Endodermal cell (in vitro differentiated cells): ENCODE results near the gene NID1. TPM values are rescaled to one million over a fixed set of nuclear protein-coding genes. Genes with fewer than 3 reads are reported as not detected.

Source experiments
- DNase-seq: peaks from one replicate; pipeline ENCODE4 v3.0.0-alpha.2; 2017
- H3K27ac ChIP-seq: 2 replicates; pipeline ENCODE4 v1.5.1; 2013; ENCODE audit warnings: mild to moderate bottlenecking, low read depth, low read length, moderate library complexity
- H3K27me3 ChIP-seq: 2 replicates; pipeline ENCODE4 v1.6.1; 2013; ENCODE audit warnings: mild to moderate bottlenecking, low read length, moderate library complexity; ENCODE audit not compliant: insufficient read depth, control insufficient read depth, poor library complexity, severe bottlenecking
- H3K36me3 ChIP-seq: 2 replicates; pipeline ENCODE4 v1.7.0; 2013; ENCODE audit warnings: mild to moderate bottlenecking, low read length, moderate library complexity; ENCODE audit not compliant: control insufficient read depth, insufficient read depth
- H3K4me1 ChIP-seq: one replicate; pipeline ENCODE4 v1.7.0; 2013; ENCODE audit warnings: low read length; ENCODE audit not compliant: control insufficient read depth, insufficient read depth
- H3K4me3 ChIP-seq: 2 replicates; pipeline ENCODE4 v1.5.1; 2013; ENCODE audit warnings: mild to moderate bottlenecking, low read length, moderate library complexity
- H3K9ac ChIP-seq: 2 replicates; pipeline ENCODE4 v1.6.1; 2013; ENCODE audit warnings: mild to moderate bottlenecking, low read length, moderate library complexity; ENCODE audit not compliant: poor library complexity, severe bottlenecking; ENCODE audit errors: extremely low read depth
- H3K9me3 ChIP-seq: 2 replicates; pipeline ENCODE4 v1.6.1; 2013; ENCODE audit warnings: mild to moderate bottlenecking, low read length, moderate library complexity; ENCODE audit not compliant: control insufficient read depth
- H3K27ac Mint-ChIP-seq: 2 replicates; pipeline ENCODE4 v1.8.0; 2020; ENCODE audit warnings: mixed read lengths
- H3K27me3 Mint-ChIP-seq: 2 replicates; pipeline ENCODE4 v1.8.0; 2021; ENCODE audit warnings: mild to moderate bottlenecking, mixed read lengths; ENCODE audit not compliant: insufficient read depth
- H3K36me3 Mint-ChIP-seq: 2 replicates; pipeline ENCODE4 v1.8.0; 2020; ENCODE audit warnings: low read depth, mixed read lengths
- H3K4me1 Mint-ChIP-seq: 2 replicates; pipeline ENCODE4 v1.8.0; 2020; ENCODE audit warnings: mixed read lengths
- H3K4me3 Mint-ChIP-seq: 2 replicates; pipeline ENCODE4 v1.8.0; 2020; ENCODE audit warnings: mild to moderate bottlenecking, moderate library complexity, mixed read lengths
- H3K9me3 Mint-ChIP-seq: 2 replicates; pipeline ENCODE4 v1.8.0; 2020; ENCODE audit warnings: mild to moderate bottlenecking, mixed read lengths
- WGBS, 2 experiments: methylation state at CpG; one replicate each; pipeline versions ENCODE4 v1.1.5 to v1.1.7; 2013; ENCODE audit warnings: missing lambda C conversion rate in 2 of 2, mixed read lengths in 1 of 2; ENCODE audit not compliant: insufficient coverage in 1 of 2, insufficient read length in 1 of 2; 5-methylcytosine and 5-hydroxymethylcytosine counted together
- long read RNA-seq, 4 experiments: library from polyadenylated mRNA in 2 of 4; library from RNA in 1 of 4; library from capped mRNA in 1 of 4; stranded (forward) in 3 of 4; unstranded in 1 of 4; transcript quantifications; one replicate each; pipeline ENCODE4 v2.0.0, GENCODE V29; 2020 to 2021; ENCODE audit warnings: inconsistent platforms in 1 of 4
- polyA plus RNA-seq, 2 experiments: library from polyadenylated mRNA; stranded (reverse); fragments of 50-300 nt; gene quantifications; one replicate each; pipeline ENCODE4 v1.2.3, GENCODE V29; 2013
- total RNA-seq, 2 donors: library from RNA; stranded (reverse); fragmentation: NEBNext Ultra II Directional in 1 of 2; extraction: Animal tissue kit (Norgen Biotek cat#: 25700) in 1 of 2; gene quantifications; 2 replicates in 1 of 2; 3 replicates in 1 of 2; pipeline ENCODE4 v1.2.1, GENCODE V29; 2021
- TF ChIP-seq, protein P1 (sequence below): fragments of 200-600 bp; sonication (generic); conservative IDR thresholded peaks from 2 replicates; pipeline ENCODE4 v1.5.0; 2021; ENCODE audit warnings: antibody characterized with exemption, mild to moderate bottlenecking

Gene NID1, protein sequence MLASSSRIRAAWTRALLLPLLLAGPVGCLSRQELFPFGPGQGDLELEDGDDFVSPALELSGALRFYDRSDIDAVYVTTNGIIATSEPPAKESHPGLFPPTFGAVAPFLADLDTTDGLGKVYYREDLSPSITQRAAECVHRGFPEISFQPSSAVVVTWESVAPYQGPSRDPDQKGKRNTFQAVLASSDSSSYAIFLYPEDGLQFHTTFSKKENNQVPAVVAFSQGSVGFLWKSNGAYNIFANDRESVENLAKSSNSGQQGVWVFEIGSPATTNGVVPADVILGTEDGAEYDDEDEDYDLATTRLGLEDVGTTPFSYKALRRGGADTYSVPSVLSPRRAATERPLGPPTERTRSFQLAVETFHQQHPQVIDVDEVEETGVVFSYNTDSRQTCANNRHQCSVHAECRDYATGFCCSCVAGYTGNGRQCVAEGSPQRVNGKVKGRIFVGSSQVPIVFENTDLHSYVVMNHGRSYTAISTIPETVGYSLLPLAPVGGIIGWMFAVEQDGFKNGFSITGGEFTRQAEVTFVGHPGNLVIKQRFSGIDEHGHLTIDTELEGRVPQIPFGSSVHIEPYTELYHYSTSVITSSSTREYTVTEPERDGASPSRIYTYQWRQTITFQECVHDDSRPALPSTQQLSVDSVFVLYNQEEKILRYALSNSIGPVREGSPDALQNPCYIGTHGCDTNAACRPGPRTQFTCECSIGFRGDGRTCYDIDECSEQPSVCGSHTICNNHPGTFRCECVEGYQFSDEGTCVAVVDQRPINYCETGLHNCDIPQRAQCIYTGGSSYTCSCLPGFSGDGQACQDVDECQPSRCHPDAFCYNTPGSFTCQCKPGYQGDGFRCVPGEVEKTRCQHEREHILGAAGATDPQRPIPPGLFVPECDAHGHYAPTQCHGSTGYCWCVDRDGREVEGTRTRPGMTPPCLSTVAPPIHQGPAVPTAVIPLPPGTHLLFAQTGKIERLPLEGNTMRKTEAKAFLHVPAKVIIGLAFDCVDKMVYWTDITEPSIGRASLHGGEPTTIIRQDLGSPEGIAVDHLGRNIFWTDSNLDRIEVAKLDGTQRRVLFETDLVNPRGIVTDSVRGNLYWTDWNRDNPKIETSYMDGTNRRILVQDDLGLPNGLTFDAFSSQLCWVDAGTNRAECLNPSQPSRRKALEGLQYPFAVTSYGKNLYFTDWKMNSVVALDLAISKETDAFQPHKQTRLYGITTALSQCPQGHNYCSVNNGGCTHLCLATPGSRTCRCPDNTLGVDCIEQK
- 10 to 100 TPM; 12.7 to 18.3 TPM for total RNA-seq
- polyA plus RNA-seq (2013, experiment 1 of 2) = 23.4 TPM
- polyA plus RNA-seq (2013, experiment 2 of 2) = 22.2 TPM
- long read RNA-seq, experiment 1, full-length matches to known transcripts = 1 of 11 reads
- long read RNA-seq, experiment 1, partial matches to known transcripts = 3 of 11 reads
- long read RNA-seq, experiment 1, other reads (novel, unspliced or antisense) = 7 of 11 reads
- long read RNA-seq, experiment 2, full-length matches to known transcripts = 16 of 36 reads
- long read RNA-seq, experiment 2, partial matches to known transcripts = 13 of 36 reads
- long read RNA-seq, experiment 2, other reads (novel, unspliced or antisense) = 7 of 36 reads
- long read RNA-seq, experiment 3, full-length matches to known transcripts = 3 of 6 reads
- long read RNA-seq, experiment 3, partial matches to known transcripts = 2 of 6 reads
- long read RNA-seq, experiment 3, other reads (novel, unspliced or antisense) = 1 of 6 reads
- long read RNA-seq, experiment 4, partial matches to known transcripts = 0 of 2 reads
- long read RNA-seq, experiment 4, other reads (novel, unspliced or antisense) = 2 of 2 reads

DNA sequence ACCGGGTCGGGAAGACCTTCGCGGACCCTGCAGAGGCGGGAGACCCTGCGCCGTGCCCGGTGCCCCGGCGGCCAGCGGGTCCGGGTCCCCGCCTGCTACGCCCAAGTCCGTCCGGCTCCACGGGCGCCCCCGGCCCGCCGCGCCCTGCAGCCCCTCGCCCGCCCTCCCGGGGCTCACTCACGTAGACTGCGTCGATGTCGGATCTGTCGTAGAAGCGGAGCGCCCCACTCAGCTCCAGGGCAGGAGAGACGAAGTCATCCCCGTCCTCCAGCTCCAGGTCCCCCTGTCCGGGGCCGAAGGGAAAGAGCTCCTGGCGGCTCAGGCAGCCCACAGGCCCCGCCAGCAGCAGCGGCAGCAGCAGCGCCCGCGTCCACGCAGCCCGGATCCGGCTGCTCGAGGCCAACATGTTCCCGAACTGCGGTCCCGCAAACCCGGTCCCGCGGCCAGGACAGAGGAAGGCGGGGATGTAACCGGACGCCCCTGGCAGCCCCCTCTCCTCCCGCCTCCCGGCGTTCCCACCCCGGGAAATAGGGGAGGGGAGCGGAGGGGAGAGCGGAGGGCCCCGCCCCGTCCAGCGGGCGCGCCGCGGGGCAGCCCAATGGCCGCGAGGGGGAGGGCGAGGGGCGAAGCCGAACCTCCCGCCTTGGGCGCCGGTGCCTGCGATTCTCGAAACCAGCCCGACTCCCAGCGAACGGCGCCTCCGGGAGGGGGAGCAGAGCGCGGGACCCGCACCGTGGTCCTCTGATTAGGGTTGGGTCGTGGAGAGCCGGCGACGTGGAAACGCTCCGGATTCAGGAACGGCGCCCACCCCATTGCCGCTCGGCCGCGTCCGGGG, at the start of gene NID1:
Gene NID1 (minus strand): TSS at position 417 of the 835 bp plus-strand sequence. CDS start 11 bp downstream, at position 406.
- peak within 1 kb of the TSS; percentile 80 for H3K4me3 ChIP-seq
- Mint-ChIP-seq H3K27me3 (peaks cover 53% of the 10 kb centered on the region), H3K4me3 (peak within 1 kb of the TSS; percentile 65), H3K36me3 (no peaks in the 10 kb centered on the region), H3K4me1 (no peaks in the 10 kb centered on the region), H3K27ac (peak within 1 kb of the TSS; percentile 17), H3K9me3 (no peaks in the 10 kb centered on the region)
- WGBS, 2 experiments = 0% methylated on average over 33 to 100 of the region's 100 CpGs
- H3K27me3 ChIP-seq = peaks cover 48% of the 10 kb centered on the region
- no peak within 1 kb of the TSS for H3K27ac ChIP-seq
- H3K36me3 ChIP-seq = no peaks in the 10 kb centered on the region
- no peaks in the 10 kb centered on the region for H3K4me1 ChIP-seq
- TF ChIP-seq, protein P1, sequence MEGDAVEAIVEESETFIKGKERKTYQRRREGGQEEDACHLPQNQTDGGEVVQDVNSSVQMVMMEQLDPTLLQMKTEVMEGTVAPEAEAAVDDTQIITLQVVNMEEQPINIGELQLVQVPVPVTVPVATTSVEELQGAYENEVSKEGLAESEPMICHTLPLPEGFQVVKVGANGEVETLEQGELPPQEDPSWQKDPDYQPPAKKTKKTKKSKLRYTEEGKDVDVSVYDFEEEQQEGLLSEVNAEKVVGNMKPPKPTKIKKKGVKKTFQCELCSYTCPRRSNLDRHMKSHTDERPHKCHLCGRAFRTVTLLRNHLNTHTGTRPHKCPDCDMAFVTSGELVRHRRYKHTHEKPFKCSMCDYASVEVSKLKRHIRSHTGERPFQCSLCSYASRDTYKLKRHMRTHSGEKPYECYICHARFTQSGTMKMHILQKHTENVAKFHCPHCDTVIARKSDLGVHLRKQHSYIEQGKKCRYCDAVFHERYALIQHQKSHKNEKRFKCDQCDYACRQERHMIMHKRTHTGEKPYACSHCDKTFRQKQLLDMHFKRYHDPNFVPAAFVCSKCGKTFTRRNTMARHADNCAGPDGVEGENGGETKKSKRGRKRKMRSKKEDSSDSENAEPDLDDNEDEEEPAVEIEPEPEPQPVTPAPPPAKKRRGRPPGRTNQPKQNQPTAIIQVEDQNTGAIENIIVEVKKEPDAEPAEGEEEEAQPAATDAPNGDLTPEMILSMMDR = peak; percentile 53
- H3K9ac ChIP-seq = peak within 1 kb of the TSS; percentile 25
- no peaks in the 10 kb centered on the region for H3K9me3 ChIP-seq
- DNase-seq = peak; percentile 93

DNA sequence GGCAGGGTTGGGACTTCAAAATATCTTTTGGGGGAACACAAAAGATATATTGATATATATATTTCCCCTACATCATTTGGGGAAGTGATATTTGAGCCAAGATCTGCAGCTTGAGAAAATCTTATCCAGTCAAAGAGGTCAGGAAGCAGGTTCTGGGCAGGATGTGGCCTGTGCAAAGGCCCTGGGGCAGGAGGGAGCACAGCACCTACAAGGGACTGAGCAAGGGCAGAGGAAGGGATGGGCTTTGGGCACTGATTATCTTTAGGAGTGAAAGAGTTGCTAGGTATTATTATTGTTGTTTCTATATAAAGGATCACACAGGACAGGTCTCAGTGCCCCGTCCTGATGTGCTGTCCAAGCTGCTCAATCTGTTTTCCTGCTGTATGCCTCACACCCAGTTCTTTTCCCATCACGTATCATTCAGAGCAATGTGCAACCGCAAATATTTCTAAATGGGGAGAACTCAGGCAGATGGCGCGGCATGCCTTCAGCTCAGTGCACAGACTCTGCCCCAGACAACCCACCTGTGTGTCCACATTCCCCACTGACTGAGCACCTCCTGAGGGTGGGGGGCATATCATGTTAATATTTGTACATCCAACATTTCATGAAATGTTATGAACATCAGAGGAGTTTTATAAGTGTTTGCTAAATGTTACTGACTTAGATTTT, 49.3 kb upstream of the NID1 start:
- H3K27me3 Mint-ChIP-seq = no peaks in the 10 kb centered on the region

More for the DNA sequence above, 49.3 kb upstream of the NID1 start:
- no peaks in the 10 kb centered on the region for H3K4me1 ChIP-seq
- H3K4me3 ChIP-seq = no peak overlapping the region
- Mint-ChIP-seq H3K27ac (no peak overlapping the region), H3K36me3 (no peaks in the 10 kb centered on the region), H3K9me3 (no peaks in the 10 kb centered on the region), H3K4me1 (peaks cover 6% of the 10 kb centered on the region), H3K4me3 (no peak overlapping the region)
- DNase-seq = no peak
- 95 to 100% methylated on average over 1 to 5 of the region's 5 CpGs for WGBS, 2 experiments
- H3K27ac ChIP-seq = no peak overlapping the region
- H3K36me3 ChIP-seq = no peaks in the 10 kb centered on the region
- H3K27me3 ChIP-seq = no peaks in the 10 kb centered on the region
- TF ChIP-seq, protein P1 = no peak
- no peak overlapping the region for H3K9ac ChIP-seq
- no peaks in the 10 kb centered on the region for H3K9me3 ChIP-seq
